ENCODE measurements around the gene CD99.

Gene CD99

GRCh38 chrX:2658585-2659292, 32.4 kb upstream of the CD99 start:
- TF ChIP-seq CTCF (IDR thresholded peaks at IDR 0.05; ENCODE audit: insufficient read depth, low read length, missing control alignments), result no peak
- CTCF ChIA-PET, result no interaction called here
- no peak for DNase-seq (ENCODE audit: low read depth, low spot score)
- no peak overlapping the region for H3K4me3 ChIP-seq (ENCODE audit: low read depth, low read length)
- POLR2A ChIA-PET, result no interaction called here

- CTCF ChIA-PET, result no interaction called here
- no peak overlapping the region for H3K4me3 ChIP-seq (ENCODE audit: low read depth, low read length)
- no peak for DNase-seq (ENCODE audit: low read depth, low spot score)
- TF ChIP-seq CTCF (IDR thresholded peaks at IDR 0.05; ENCODE audit: insufficient read depth, low read length, missing control alignments), result no peak
- POLR2A ChIA-PET, result no interaction called here
Measured at GRCh38 chrX:2662586-2662985, 28.5 kb upstream of the CD99 start.

- no peak overlapping the region for H3K4me3 ChIP-seq (ENCODE audit: low read depth, low read length)
Measured at GRCh38 chrX:2664502-2664901, 26.6 kb upstream of the CD99 start.

GRCh38 chrX:2665387-2666304, 25.4 kb upstream of the CD99 start:
- H3K4me3 ChIP-seq (ENCODE audit: low read depth, low read length), result no peak overlapping the region
- no peak for TF ChIP-seq CTCF (IDR thresholded peaks at IDR 0.05; ENCODE audit: insufficient read depth, low read length, missing control alignments)
- DNase-seq (ENCODE audit: low read depth, low spot score), result no peak
- ChIA-PET POLR2A (no interaction called here), CTCF (no interaction called here)

More at GRCh38 chrX:2664502-2664901, 26.6 kb upstream of the CD99 start:
- no peak for DNase-seq (ENCODE audit: low read depth, low spot score)
- CTCF ChIA-PET, result no interaction called here
- POLR2A ChIA-PET, result no interaction called here
- TF ChIP-seq CTCF (IDR thresholded peaks at IDR 0.05; ENCODE audit: insufficient read depth, low read length, missing control alignments), result no peak

- DNase-seq (ENCODE audit: low read depth, low spot score), result no peak
- no peak for TF ChIP-seq CTCF (IDR thresholded peaks at IDR 0.05; ENCODE audit: insufficient read depth, low read length, missing control alignments)
- no peak overlapping the region for H3K4me3 ChIP-seq (ENCODE audit: low read depth, low read length)
- CTCF ChIA-PET, result no interaction called here
- POLR2A ChIA-PET, result no interaction called here
Measured at GRCh38 chrX:2666491-2666890, 24.6 kb upstream of the CD99 start.

GRCh38 chrX:2670978-2671377, 20.1 kb upstream of the CD99 start:
- POLR2A ChIA-PET, result no interaction called here
- no peak for DNase-seq (ENCODE audit: low read depth, low spot score)
- CTCF ChIA-PET, result no interaction called here
- no peak overlapping the region for H3K4me3 ChIP-seq (ENCODE audit: low read depth, low read length)
- TF ChIP-seq CTCF (IDR thresholded peaks at IDR 0.05; ENCODE audit: insufficient read depth, low read length, missing control alignments), result no peak

Data from AG04449 (cell line).